IMR-90 (cell line): ENCODE measurements around the gene PCSK6.

Experiments
- BHLHE40 ChIP-seq: fragments of 150-350 bp; IDR thresholded peaks from 2 replicates; pipeline ENCODE4 v1.6.1; 2016; ENCODE audit warnings: mild to moderate bottlenecking, low read depth, low read length
- CHD1 ChIP-seq: IDR thresholded peaks from 2 replicates; pipeline ENCODE4 v1.6.1; 2012; ENCODE audit warnings: low read depth, low read length, improper control_type of control experiment
- CTCF ChIP-seq: conservative IDR thresholded peaks from 2 replicates; pipeline ENCODE4 v1.5.1; 2012; ENCODE audit warnings: mild to moderate bottlenecking, low read depth, low read length, improper control_type of control experiment
- ELK1 ChIP-seq: fragments of 150-350 bp; IDR thresholded peaks from 2 replicates; pipeline ENCODE4 v1.6.1; 2016; ENCODE audit warnings: low read depth, mild to moderate bottlenecking, low read length, moderate library complexity, borderline replicate concordance
- MAZ ChIP-seq: IDR thresholded peaks from 2 replicates; pipeline ENCODE4 v1.6.1; 2012; ENCODE audit warnings: low read depth, mild to moderate bottlenecking, low read length, improper control_type of control experiment, moderate library complexity, borderline replicate concordance
- MXI1 ChIP-seq: IDR thresholded peaks from 2 replicates; pipeline ENCODE4 v1.6.1; 2012; ENCODE audit warnings: low read depth, mild to moderate bottlenecking, low read length, moderate library complexity, borderline replicate concordance
- POLR2A ChIP-seq: IDR thresholded peaks from 2 replicates; pipeline ENCODE4 v1.6.1; 2012; ENCODE audit warnings: mild to moderate bottlenecking, low read depth, low read length
- RAD21 ChIP-seq: IDR thresholded peaks from 2 replicates; pipeline ENCODE4 v1.6.1; 2012; ENCODE audit warnings: low read length, improper control_type of control experiment
- RFX5 ChIP-seq: IDR thresholded peaks from 2 replicates; pipeline ENCODE4 v1.8.0; 2012; ENCODE audit warnings: low read depth, mild to moderate bottlenecking, low read length, moderate library complexity
- SMC3 ChIP-seq: fragments of 150-350 bp; IDR thresholded peaks from 2 replicates; pipeline ENCODE4 v1.6.1; 2016; ENCODE audit warnings: low read depth, mild to moderate bottlenecking, antibody characterized with exemption, low read length, moderate library complexity

GRCh38 chr15:101294731-101295606 is 194.5 kb downstream of the PCSK6 start, which contains the start of gene SNRPA1:
- no peak for TF ChIP-seq CTCF
- no peak for TF ChIP-seq SMC3
- no peak for TF ChIP-seq BHLHE40
- TF ChIP-seq MXI1: peak; percentile 95
- TF ChIP-seq POLR2A: peak; percentile 81
- TF ChIP-seq RAD21: no peak
- peak; percentile 91; the same call in 1 of the 2 replicates for TF ChIP-seq MAZ
- peak; percentile 69; the same call in 1 of the 2 replicates for TF ChIP-seq ELK1
- TF ChIP-seq RFX5: no peak
- no peak for TF ChIP-seq CHD1
